Neuronal stem cell (in vitro differentiated cells): ENCODE results near the gene PARP6.

Source experiments
- DNase-seq: peaks from one replicate; pipeline ENCODE4 v3.0.0-alpha.2; 2013; ENCODE audit warnings: low spot score
- H2AFZ ChIP-seq: one replicate; pipeline ENCODE4 v1.6.1; 2013; ENCODE audit warnings: mild to moderate bottlenecking, low read length, inconsistent platforms
- H2AK5ac ChIP-seq: 2 replicates; pipeline ENCODE4 v1.6.1; 2013; ENCODE audit warnings: low read depth, mild to moderate bottlenecking, inconsistent platforms, low read length, moderate library complexity, mixed read lengths
- H2BK120ac ChIP-seq: 2 replicates; pipeline ENCODE4 v1.6.1; 2013; ENCODE audit warnings: low read depth, mild to moderate bottlenecking, inconsistent platforms, low read length, moderate library complexity, mixed read lengths
- H2BK12ac ChIP-seq: one replicate; pipeline ENCODE4 v1.6.1; 2013; ENCODE audit warnings: low read length, inconsistent platforms
- H2BK15ac ChIP-seq: 2 replicates; pipeline ENCODE4 v1.6.1; 2013; ENCODE audit warnings: mild to moderate bottlenecking, low read length, inconsistent platforms, mixed read lengths
- H2BK5ac ChIP-seq: one replicate; pipeline ENCODE4 v1.6.1; 2013; ENCODE audit warnings: inconsistent platforms, mild to moderate bottlenecking, low read length, moderate library complexity
- H3K14ac ChIP-seq: one replicate; pipeline ENCODE4 v1.6.1; 2013; ENCODE audit warnings: low read length, inconsistent platforms
- H3K18ac ChIP-seq: 2 replicates; pipeline ENCODE4 v1.6.1; 2013; ENCODE audit warnings: low read length, inconsistent platforms
- H3K23ac ChIP-seq: 2 replicates; pipeline ENCODE4 v1.6.1; 2013; ENCODE audit warnings: low read depth, mild to moderate bottlenecking, mixed read lengths, low read length, inconsistent platforms; ENCODE audit not compliant: poor library complexity
- H3K27ac ChIP-seq: replicated peaks from 3 replicates; pipeline ENCODE4 v1.5.1; 2013; ENCODE audit warnings: low read length, inconsistent platforms
- H3K27me3 ChIP-seq, 3 experiments: 2 replicates each; pipeline ENCODE4 v1.6.1; 2013; ENCODE audit warnings: low read length in 3 of 3, mild to moderate bottlenecking in 2 of 3, inconsistent platforms in 1 of 3, low read depth in 1 of 3, mixed read lengths in 1 of 3, moderate library complexity in 1 of 3; ENCODE audit not compliant: control insufficient read depth in 3 of 3, insufficient read depth in 3 of 3
- H3K36me3 ChIP-seq, 2 donors: replicated peaks in 1 of 2; 2 replicates each; pipeline ENCODE4 v1.6.1; 2013; ENCODE audit warnings: low read length in 2 of 2; ENCODE audit not compliant: control insufficient read depth in 2 of 2, insufficient read depth in 2 of 2
- H3K4ac ChIP-seq: 2 replicates; pipeline ENCODE4 v1.6.1; 2013; ENCODE audit warnings: inconsistent platforms, mild to moderate bottlenecking, low read length, moderate library complexity
- H3K4me1 ChIP-seq, 2 donors: 1 replicate in 1 of 2; 2 replicates in 1 of 2; pipeline ENCODE4 v1.6.1; 2013; ENCODE audit warnings: low read length in 2 of 2, low read depth in 1 of 2; ENCODE audit not compliant: control insufficient read depth in 2 of 2, insufficient read depth in 1 of 2
- H3K4me2 ChIP-seq: one replicate; pipeline ENCODE4 v1.6.1; 2013; ENCODE audit warnings: mild to moderate bottlenecking, low read length, inconsistent platforms; ENCODE audit not compliant: insufficient read depth, poor library complexity, severe bottlenecking
- H3K4me3 ChIP-seq, 2 donors: 2 replicates each; pipeline ENCODE4 v1.5.1; 2013; ENCODE audit warnings: low read length in 2 of 2, mild to moderate bottlenecking in 2 of 2, inconsistent platforms in 1 of 2, moderate library complexity in 1 of 2
- H3K79me1 ChIP-seq: one replicate; pipeline ENCODE4 v1.6.1; 2013; ENCODE audit warnings: low read depth, mild to moderate bottlenecking, inconsistent platforms, low read length, moderate library complexity
- H3K9ac ChIP-seq: one replicate; pipeline ENCODE4 v1.6.1; 2013; ENCODE audit warnings: mild to moderate bottlenecking, low read depth, low read length, inconsistent platforms; ENCODE audit not compliant: poor library complexity
- H3K9me3 ChIP-seq, 2 donors: replicated peaks in 1 of 2; 2 replicates each; pipeline versions ENCODE3 to v1.6.1; 2013; ENCODE audit warnings: low read length in 2 of 2, mild to moderate bottlenecking in 2 of 2, inconsistent platforms in 1 of 2, low read depth in 1 of 2, mixed read lengths in 1 of 2, moderate library complexity in 1 of 2; ENCODE audit not compliant: control insufficient read depth in 2 of 2, insufficient read depth in 1 of 2
- H4K8ac ChIP-seq: one replicate; pipeline ENCODE4 v1.6.1; 2013; ENCODE audit warnings: low read depth, mild to moderate bottlenecking, inconsistent platforms, low read length, moderate library complexity
- H4K91ac ChIP-seq: one replicate; pipeline ENCODE4 v1.6.1; 2013; ENCODE audit warnings: low read length, low read depth, mild to moderate bottlenecking, inconsistent platforms; ENCODE audit not compliant: poor library complexity
- WGBS, 2 donors: extraction: QIAGEN DNeasy Blood & Tissue Kit; methylation state at CpG; one replicate each; pipeline ENCODE4 v1.1.7; 2013; ENCODE audit warnings: missing lambda C conversion rate in 2 of 2, mixed read lengths in 1 of 2; ENCODE audit not compliant: insufficient read length in 2 of 2, insufficient replicate concordance in 1 of 2; ENCODE audit errors: extremely low coverage in 2 of 2; 5-methylcytosine and 5-hydroxymethylcytosine counted together

PARP6 gene

DNA sequence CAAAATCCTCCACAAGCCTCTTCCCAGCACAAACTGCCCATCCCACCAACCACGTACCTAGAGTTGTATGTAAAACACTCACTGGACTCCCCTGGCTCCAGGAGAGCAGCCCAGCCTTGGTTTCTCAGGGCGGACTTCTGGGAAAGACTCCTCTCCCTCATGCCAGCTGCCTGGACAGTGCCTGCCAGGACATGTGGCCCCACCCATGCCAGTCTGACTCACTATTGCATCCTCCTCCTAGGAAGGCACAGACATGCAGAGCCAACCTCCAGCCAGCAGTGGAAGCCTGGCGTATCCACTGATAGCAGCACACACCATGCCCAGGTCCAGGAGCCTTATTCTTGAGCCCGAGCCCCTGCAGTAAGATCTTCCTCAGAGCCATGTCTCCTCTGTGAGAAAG lies 50.0 kb downstream of the PARP6 start:
- H4K91ac ChIP-seq: no peak overlapping the region
- H2BK5ac ChIP-seq: no peak overlapping the region
- no peak overlapping the region for H3K4me2 ChIP-seq
- no peak overlapping the region for H4K8ac ChIP-seq
- H3K14ac ChIP-seq: no peak overlapping the region
- WGBS, 2 donors: no CpG with 5 or more reads among the region's 4 CpGs
- H3K4me3 ChIP-seq: no peak overlapping the region
- no peaks in the 10 kb centered on the region for H3K9me3 ChIP-seq
- no peak overlapping the region for H3K27ac ChIP-seq
- H3K18ac ChIP-seq: no peak overlapping the region
- peaks cover 7 to 8% of the 10 kb centered on the region in 2 donors for H3K4me1 ChIP-seq
- H3K9ac ChIP-seq: no peak overlapping the region
- H3K27me3 ChIP-seq: no peaks in the 10 kb centered on the region
- DNase-seq: no peak
- no peak overlapping the region for H2BK15ac ChIP-seq
- H2AK5ac ChIP-seq: no peak overlapping the region
- no peak overlapping the region for H2BK120ac ChIP-seq
- no peak overlapping the region for H3K23ac ChIP-seq
- H3K4ac ChIP-seq: no peak overlapping the region
- H3K79me1 ChIP-seq: peaks cover 4% of the 10 kb centered on the region
- no peak overlapping the region for H2AFZ ChIP-seq
- peaks cover 19 to 96% of the 10 kb centered on the region in 2 donors for H3K36me3 ChIP-seq
- no peak overlapping the region for H2BK12ac ChIP-seq

DNA sequence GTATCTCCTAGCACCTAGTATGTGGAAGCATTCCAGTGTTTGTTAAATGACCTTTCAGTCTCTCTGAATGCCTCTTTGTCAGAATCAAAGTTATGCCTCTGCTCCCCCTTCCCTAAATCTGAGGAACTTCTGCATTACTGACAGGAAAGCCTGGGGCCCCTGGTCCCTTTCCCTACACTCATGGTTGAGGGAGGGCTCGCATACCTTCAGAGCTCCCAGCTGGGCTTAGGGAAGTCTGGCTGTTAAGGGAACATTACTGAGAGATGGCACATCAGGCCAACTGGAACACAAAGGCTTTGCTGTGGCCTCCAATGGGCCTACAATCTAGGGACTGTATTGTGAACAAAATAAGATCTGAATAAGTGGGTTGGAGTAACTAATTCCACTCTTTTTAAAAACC lies 51.7 kb downstream of the PARP6 start:
- H2AFZ ChIP-seq: no peak overlapping the region
- no peak for DNase-seq
- H3K4ac ChIP-seq: no peak overlapping the region
- H3K23ac ChIP-seq: no peak overlapping the region
- H3K4me2 ChIP-seq: no peak overlapping the region
- no peak overlapping the region for H3K14ac ChIP-seq
- no peak overlapping the region for H2AK5ac ChIP-seq
- WGBS, 2 donors: no CpG with 5 or more reads among the region's 1 CpG
- no peak overlapping the region for H2BK12ac ChIP-seq
- no peak overlapping the region for H3K4me3 ChIP-seq
- peaks cover 0 to 2% of the 10 kb centered on the region in 2 donors for H3K4me1 ChIP-seq
- H4K8ac ChIP-seq: no peak overlapping the region
- no peak overlapping the region for H2BK15ac ChIP-seq
- H3K79me1 ChIP-seq: peaks cover 4% of the 10 kb centered on the region
- no peak overlapping the region for H3K9ac ChIP-seq
- no peak overlapping the region for H3K27ac ChIP-seq
- no peaks in the 10 kb centered on the region for H3K9me3 ChIP-seq
- H3K27me3 ChIP-seq: no peaks in the 10 kb centered on the region
- H2BK120ac ChIP-seq: no peak overlapping the region
- no peak overlapping the region for H3K18ac ChIP-seq
- no peak overlapping the region for H4K91ac ChIP-seq
- H3K36me3 ChIP-seq: peaks cover 32 to 97% of the 10 kb centered on the region in 2 donors
- H2BK5ac ChIP-seq: no peak overlapping the region

DNA sequence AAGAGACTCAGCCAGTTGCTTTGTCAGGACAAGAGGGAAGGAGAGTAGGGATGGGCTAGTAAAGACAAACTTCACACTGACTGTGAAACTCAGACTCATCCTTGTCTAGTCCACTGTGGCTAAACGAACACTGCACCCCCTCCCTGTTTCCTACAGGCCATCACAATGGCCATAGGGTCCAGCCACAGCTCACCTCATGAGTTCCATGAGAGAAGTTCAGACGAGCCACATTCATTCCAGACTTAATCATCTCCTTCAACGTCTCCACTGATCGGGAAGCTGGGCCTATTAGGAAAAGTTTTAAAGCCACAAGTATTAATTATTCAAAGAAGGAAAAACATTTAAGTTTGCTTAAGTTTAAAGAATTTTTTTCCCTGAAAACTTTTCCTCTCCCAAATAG lies 55.1 kb downstream of the PARP6 start:
- no peak overlapping the region for H2BK15ac ChIP-seq
- H3K14ac ChIP-seq: no peak overlapping the region
- DNase-seq: no peak
- no peaks in the 10 kb centered on the region for H3K79me1 ChIP-seq
- H4K91ac ChIP-seq: no peak overlapping the region
- no peaks in the 10 kb centered on the region for H3K4me1 ChIP-seq
- no peak overlapping the region for H3K18ac ChIP-seq
- H3K4me3 ChIP-seq: no peak overlapping the region
- no peaks in the 10 kb centered on the region for H3K9me3 ChIP-seq
- no peak overlapping the region for H3K23ac ChIP-seq
- H3K9ac ChIP-seq: no peak overlapping the region
- H2BK12ac ChIP-seq: no peak overlapping the region
- H2AFZ ChIP-seq: no peak overlapping the region
- no peak overlapping the region for H3K4me2 ChIP-seq
- no peak overlapping the region for H2AK5ac ChIP-seq
- H2BK5ac ChIP-seq: no peak overlapping the region
- H3K4ac ChIP-seq: no peak overlapping the region
- WGBS, 2 donors: no CpG with 5 or more reads among the region's 4 CpGs
- H4K8ac ChIP-seq: no peak overlapping the region
- H3K36me3 ChIP-seq: peaks cover 41 to 98% of the 10 kb centered on the region in 2 donors
- no peaks in the 10 kb centered on the region for H3K27me3 ChIP-seq
- no peak overlapping the region for H3K27ac ChIP-seq
- H2BK120ac ChIP-seq: no peak overlapping the region

DNA sequence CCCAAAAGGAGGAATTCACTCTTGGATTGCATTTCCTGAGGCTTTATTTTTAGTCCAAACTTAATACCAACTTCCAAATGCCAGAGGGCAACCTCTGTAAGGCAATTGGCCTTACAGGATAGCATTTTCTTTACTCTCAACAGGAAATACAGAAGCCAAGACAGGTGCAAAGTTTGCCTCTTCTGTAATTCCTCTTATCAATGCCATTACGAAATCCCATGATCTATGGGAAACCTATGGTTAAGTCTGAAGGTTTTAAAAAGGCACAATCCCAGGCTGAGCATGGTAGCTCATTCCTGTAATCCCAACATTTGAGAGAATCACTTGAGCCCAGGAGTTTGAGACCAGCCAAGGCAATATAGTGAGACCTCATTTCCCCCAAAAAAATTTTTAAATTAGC lies 56.3 kb downstream of the PARP6 start:
- H3K4me3 ChIP-seq: no peak overlapping the region
- H3K4me2 ChIP-seq: no peak overlapping the region
- H3K4ac ChIP-seq: no peak overlapping the region
- H2BK5ac ChIP-seq: no peak overlapping the region
- no peaks in the 10 kb centered on the region for H3K4me1 ChIP-seq
- H4K8ac ChIP-seq: no peak overlapping the region
- DNase-seq: no peak
- no peak overlapping the region for H3K27ac ChIP-seq
- no peak overlapping the region for H3K14ac ChIP-seq
- no peak overlapping the region for H3K18ac ChIP-seq
- H2AK5ac ChIP-seq: no peak overlapping the region
- no peak overlapping the region for H4K91ac ChIP-seq
- H3K79me1 ChIP-seq: no peaks in the 10 kb centered on the region
- no peak overlapping the region for H2BK15ac ChIP-seq
- no peak overlapping the region for H3K23ac ChIP-seq
- no peaks in the 10 kb centered on the region for H3K9me3 ChIP-seq
- H2BK120ac ChIP-seq: no peak overlapping the region
- no peak overlapping the region for H2AFZ ChIP-seq
- H3K9ac ChIP-seq: no peak overlapping the region
- no peak overlapping the region for H2BK12ac ChIP-seq
- WGBS, 2 donors: no CpG with 5 or more reads among the region's 1 CpG
- H3K36me3 ChIP-seq: peaks cover 47 to 98% of the 10 kb centered on the region in 2 donors
- H3K27me3 ChIP-seq: no peaks in the 10 kb centered on the region
